GM23248 (cell line): Measurements from ENCODE around the gene GALNT8.

Source experiments
- EZH2 ChIP-seq: fragments of 200-600 bp; sonication (generic); IDR thresholded peaks from 2 replicates; pipeline ENCODE4 v1.6.1; 2018; ENCODE audit warnings: antibody characterized with exemption, mild to moderate bottlenecking; ENCODE audit not compliant: insufficient read depth, poor library complexity, severe bottlenecking
- EZH2phosphoT487 ChIP-seq: fragments of 200-600 bp; sonication (generic); IDR thresholded peaks from 2 replicates; pipeline ENCODE4 v1.6.1; 2018; ENCODE audit warnings: antibody characterized with exemption, moderate library complexity, mild to moderate bottlenecking, low read depth; ENCODE audit not compliant: insufficient read depth

GRCh38 chr12:4725057-4725456, 4.9 kb downstream of the GALNT8 start:
- TF ChIP-seq EZH2 = no peak
- no peak for TF ChIP-seq EZH2phosphoT487
